K562 (cell line): ENCODE measurements around the gene PDHX. TPM values are rescaled to one million over a fixed set of nuclear protein-coding genes. Genes with fewer than 3 reads are reported as not detected.

Source experiments
- ATAC-seq: fragments of 200-7000 bp; cut with Tn5 transposase; 3 replicates; pipeline ENCODE4 v1.9.1; 2020; ENCODE audit warnings: moderate library complexity
- BruUV-seq: library from RNA; stranded (reverse); fragments of 400-500 nt; replicated peaks from 2 replicates; lab custom pipeline; 2021; lab: Mats Ljungman, UMichigan
- CTCF ChIA-PET: fragments of 300-600 bp; formaldehyde crosslinking; extraction: SDS; loops from one replicate; lab custom pipeline; 2021; ENCODE audit warnings: low intra/inter-chr PET ratio; lab: Yijun Ruan, JAX
- POLR2A ChIA-PET: fragments of 300-600, 350-650 bp; sonication (Branson Sonifier 250); formaldehyde crosslinking; extraction: SDS; loops from one replicate; lab custom pipeline; 2021; ENCODE audit warnings: antibody characterized with exemption, inconsistent platforms; lab: Yijun Ruan, JAX
- DNase-seq, 4 experiments: peaks; one replicate each; pipeline versions ENCODE4 v3.0.0 to v3.0.0-alpha.2; 2011 to 2018; ENCODE audit warnings: low spot score in 3 of 4, mixed read lengths in 3 of 4; ENCODE audit errors: extremely low read depth in 1 of 4
- FAIRE-seq: peaks from 2 replicates; lab custom pipeline; 2011; peaks lifted over from hg19 to GRCh38; lab: Jason Lieb, UNC
- H2AFZ ChIP-seq: 2 replicates; pipeline ENCODE4 v1.6.0; 2011; ENCODE audit warnings: low read depth, low read length, control low read depth, inconsistent platforms
- H3K27ac ChIP-seq: fragments of 200-600 bp; 3 replicates; pipeline ENCODE4 v1.8.0; 2011; ENCODE audit warnings: low read depth, mild to moderate bottlenecking, control low read depth, inconsistent platforms, low read length, moderate library complexity, mixed read lengths; ENCODE audit errors: extremely low read depth
- H3K27me3 ChIP-seq, 2 experiments: fragments of 300-600 bp in 1 of 2; 2 replicates in 1 of 2; 3 replicates in 1 of 2; pipeline versions ENCODE4 v1.6.0 to v1.8.0; 2011; ENCODE audit warnings: inconsistent platforms in 2 of 2, low read length in 2 of 2, mild to moderate bottlenecking in 1 of 2, mixed read lengths in 1 of 2, moderate library complexity in 1 of 2; ENCODE audit not compliant: control insufficient read depth in 2 of 2, insufficient read depth in 2 of 2
- H3K36me3 ChIP-seq: fragments of 300-600 bp; 3 replicates; pipeline ENCODE4 v1.8.0; 2011; ENCODE audit warnings: mild to moderate bottlenecking, low read length, inconsistent platforms; ENCODE audit not compliant: control insufficient read depth, insufficient read depth
- H3K4me1 ChIP-seq, 2 experiments: fragments of 200-600 bp in 1 of 2; replicated peaks in 1 of 2; 2 replicates in 1 of 2; 3 replicates in 1 of 2; pipeline versions ENCODE4 v1.5.1 to v1.8.0; 2011; ENCODE audit warnings: inconsistent platforms in 2 of 2, low read length in 2 of 2, mild to moderate bottlenecking in 1 of 2, mixed read lengths in 1 of 2, moderate library complexity in 1 of 2; ENCODE audit not compliant: control insufficient read depth in 2 of 2, insufficient read depth in 2 of 2
- H3K4me2 ChIP-seq: 2 replicates; pipeline ENCODE4 v1.6.1; 2011; ENCODE audit warnings: low read length, control low read depth, inconsistent platforms, mixed read lengths; ENCODE audit not compliant: insufficient read depth
- H3K4me3 ChIP-seq: fragments of 200-600 bp; sonication (generic), shearing (Covaris generic); 2 replicates; pipeline ENCODE4 v1.5.1; 2016; ENCODE audit warnings: control low read depth, inconsistent platforms
- H3K79me2 ChIP-seq: fragments of 200-600 bp; 3 replicates; pipeline ENCODE4 v1.8.0; 2011; ENCODE audit warnings: low read length, inconsistent platforms; ENCODE audit not compliant: control insufficient read depth, insufficient read depth
- H3K9ac ChIP-seq, 2 experiments: 2 replicates each; pipeline versions ENCODE4 v1.6.0 to v1.6.1; 2011; ENCODE audit warnings: low read depth in 2 of 2, low read length in 2 of 2, control low read depth in 1 of 2, inconsistent platforms in 1 of 2, mild to moderate bottlenecking in 1 of 2, mixed read lengths in 1 of 2; ENCODE audit not compliant: insufficient read depth in 1 of 2
- H3K9me1 ChIP-seq: one replicate; pipeline ENCODE4 v1.6.0; 2011; ENCODE audit warnings: inconsistent platforms, mild to moderate bottlenecking, low read length, moderate library complexity; ENCODE audit not compliant: control insufficient read depth, insufficient read depth
- H3K9me3 ChIP-seq: replicated peaks from 2 replicates; pipeline ENCODE4 v1.5.1; 2011; ENCODE audit warnings: low read depth, low read length, inconsistent platforms; ENCODE audit not compliant: control insufficient read depth, insufficient read depth
- H4K20me1 ChIP-seq: replicated peaks from 2 replicates; pipeline ENCODE4 v1.6.1; 2011; ENCODE audit warnings: low read length, inconsistent platforms, mixed read lengths; ENCODE audit not compliant: control insufficient read depth, insufficient read depth
- CEBPB ChIP-seq: fragments of 450-650 bp; IDR thresholded peaks from 2 replicates; pipeline ENCODE4 v1.6.1; 2016; ENCODE audit warnings: missing genetic modification characterization, missing compliant biosample characterization
- CEBPG ChIP-seq, 3 experiments: fragments of 200-800 bp in 1 of 3; sonication (Bioruptor generic) in 1 of 3; sonication (generic) in 1 of 3; formaldehyde crosslinking in 1 of 3; IDR thresholded peaks in 2 of 3; conservative IDR thresholded peaks in 1 of 3; 2 replicates each; pipeline versions ENCODE4 v1.6.1 to v1.8.0; 2016 to 2022; ENCODE audit warnings: missing compliant biosample characterization in 2 of 3, missing genetic modification characterization in 2 of 3, mild to moderate bottlenecking in 1 of 3, missing genetic modification reagents in 1 of 3
- ETV1 ChIP-seq: fragments of 450-650 bp; conservative IDR thresholded peaks from 2 replicates; pipeline ENCODE4 v1.6.1; 2016; ENCODE audit warnings: missing genetic modification characterization, control low read depth, low read depth, missing compliant biosample characterization
- FOXP1 ChIP-seq: sonication (generic); formaldehyde crosslinking; IDR thresholded peaks from 2 replicates; pipeline ENCODE4 v1.8.0; 2022; ENCODE audit warnings: mild to moderate bottlenecking, missing genetic modification reagents
- HEY1 ChIP-seq: fragments of 250-450 bp; sonication (Bioruptor Pico); IDR thresholded peaks from 2 replicates; pipeline ENCODE4 v1.5.0; 2020; ENCODE audit warnings: mild to moderate bottlenecking, moderate library complexity, borderline replicate concordance
- NFYB ChIP-seq: IDR thresholded peaks from 2 replicates; pipeline ENCODE4 v1.6.1; 2011; ENCODE audit warnings: mild to moderate bottlenecking, moderate library complexity; ENCODE audit not compliant: insufficient read length; ENCODE audit errors: extremely low read depth
- PRMT5 ChIP-seq: sonication (generic); formaldehyde crosslinking; IDR thresholded peaks from 2 replicates; pipeline ENCODE4 v1.5.0; 2020; ENCODE audit warnings: missing genetic modification reagents
- WGBS: fragments of 100-300 bp; shearing (Covaris generic); methylation state at CpG from one replicate; pipeline ENCODE4 v1.1.6; 2016; ENCODE audit warnings: low coverage, mixed read lengths; ENCODE audit not compliant: insufficient coverage; ENCODE audit errors: missing lambda C conversion rate; 5-methylcytosine and 5-hydroxymethylcytosine counted together
- in situ Hi-C: fragments of 300-500 bp; cut with MboI; formaldehyde crosslinking; loops from 4 replicates; pipeline ENCODE4 v1.15.0; 2018; ENCODE audit warnings: inconsistent platforms, mixed read lengths
- intact Hi-C: fragments of 100-400 bp; cut with micrococcal nuclease; formaldehyde crosslinking; loops from 2 replicates; pipeline ENCODE4 v1.14.2; 2022
- polyA plus RNA-seq, 8 experiments: library from polyadenylated mRNA; depleted of rRNA in 4 of 8; stranded (reverse) in 5 of 8; unstranded in 3 of 8; fragments of >200 nt; fragmentation: Nextera tagmentation in 2 of 8; fragmentation: Illumina TruSeq in 1 of 8; extraction: Ambion mirVana in 2 of 8; extraction: Trizol in 1 of 8; gene quantifications; 2 replicates each; pipeline versions ENCODE4 v1.2.1 to v1.2.3, GENCODE V29; 2011 to 2014; ENCODE audit warnings: inconsistent platforms in 1 of 8, missing spikeins in 1 of 8
- total RNA-seq, 7 experiments: library from RNA; depleted of rRNA in 6 of 7; stranded (reverse); fragments of >200 nt in 6 of 7; fragmentation: Illumina TruSeq in 2 of 7; extraction: Trizol in 2 of 7; gene quantifications; 2 replicates each; pipeline versions ENCODE4 v1.2.1 to v1.2.3, GENCODE V29; 2011 to 2021; ENCODE audit warnings: low replicate concordance in 1 of 7

The PDHX gene
- total and polyA plus RNA-seq, 9 of the 15 experiments (the other 6 are each of a cell fraction or from before 2014, with no cell fraction given): 20.8 to 43.5 (median 31.2) TPM

- Histone ChIP-seq H3K36me3 (peaks cover 14% of the 10 kb centered on the region; the same call in 1 of the 3 replicates), H3K9me3 (no peaks in the 10 kb centered on the region), H3K4me1 (no peaks in the 10 kb centered on the region), H3K27me3 (no peaks in the 10 kb centered on the region), H4K20me1 (no peaks in the 10 kb centered on the region), H3K9ac (no peak overlapping the region), H3K4me3 (no peak overlapping the region), H3K79me2 (no peaks in the 10 kb centered on the region), H2AFZ (no peak overlapping the region), H3K9me1 (no peaks in the 10 kb centered on the region), H3K4me2 (no peak overlapping the region), H3K27ac (no peak overlapping the region)
- ChIA-PET POLR2A (no interaction called here), CTCF (interaction anchor here (0.6 kb wide), 1 partner anchor 27 kb away, joined by 3 read pairs; no protein-coding TSS in a partner anchor)
- no TSS peak for BruUV-seq
- no peak for FAIRE-seq
- WGBS: 93% methylated on average over 1 of the region's 1 CpG
- no peak for DNase-seq
- no peak for ATAC-seq
- in situ Hi-C loops (no loop called here), intact Hi-C loops (no loop called here)
- no peak for TF ChIP-seq NFYB
- no peak for TF ChIP-seq HEY1 (CRISPR knock-in tag)
- no peak for TF ChIP-seq FOXP1 (CRISPR knock-in tag)
- TF ChIP-seq CEBPB: peak; percentile 57
- TF ChIP-seq PRMT5: no peak
- no peak for TF ChIP-seq CEBPG (CRISPR knock-in tag; IDR thresholded peaks at IDR 0.05)
- peak in 1 of 2 experiments; percentile 32; a peak in 1 of 4 replicates for TF ChIP-seq CEBPG (tag; conservative IDR thresholded peaks at IDR 0.05 in 1 of 2, IDR thresholded peaks at IDR 0.05 in 1 of 2)
Measured at GRCh38 chr11:34959770-34960169, 43.4 kb downstream of the PDHX start.

GRCh38 chr11:34960277-34960676 is 43.9 kb downstream of the PDHX start:
- H3K9ac ChIP-seq: no peak overlapping the region
- H3K4me3 ChIP-seq: no peak overlapping the region
- DNase-seq (no peak), ATAC-seq (no peak), FAIRE-seq (no peak)
- H3K27ac ChIP-seq: no peak overlapping the region
- no peaks in the 10 kb centered on the region for H3K9me3 ChIP-seq
- H2AFZ ChIP-seq: no peak overlapping the region
- H3K36me3 ChIP-seq: peaks cover 18% of the 10 kb centered on the region; the same call in 1 of the 3 replicates
- no peak overlapping the region for H3K4me2 ChIP-seq
- CTCF ChIA-PET: no interaction called here
- WGBS: 95% methylated on average over 4 of the region's 4 CpGs
- POLR2A ChIA-PET: no interaction called here
- in situ Hi-C loops (no loop called here), intact Hi-C loops (no loop called here)
- no peaks in the 10 kb centered on the region for H3K4me1 ChIP-seq
- no peaks in the 10 kb centered on the region for H3K79me2 ChIP-seq
- H3K9me1 ChIP-seq: no peaks in the 10 kb centered on the region
- TF ChIP-seq ETV1 (tag): no peak
- no peaks in the 10 kb centered on the region for H4K20me1 ChIP-seq
- no TSS peak for BruUV-seq
- no peaks in the 10 kb centered on the region for H3K27me3 ChIP-seq
